GM18907 (cell line): ENCODE measurements around the gene POLDIP3.

Source experiments
- ATAC-seq: cut with Tn5 transposase; IDR thresholded peaks from one replicate; pipeline ENCODE4 v1.9.1; 2021; ENCODE audit warnings: mild to moderate bottlenecking, moderate library complexity; ENCODE audit not compliant: unreplicated experiment

POLDIP3 gene, protein sequence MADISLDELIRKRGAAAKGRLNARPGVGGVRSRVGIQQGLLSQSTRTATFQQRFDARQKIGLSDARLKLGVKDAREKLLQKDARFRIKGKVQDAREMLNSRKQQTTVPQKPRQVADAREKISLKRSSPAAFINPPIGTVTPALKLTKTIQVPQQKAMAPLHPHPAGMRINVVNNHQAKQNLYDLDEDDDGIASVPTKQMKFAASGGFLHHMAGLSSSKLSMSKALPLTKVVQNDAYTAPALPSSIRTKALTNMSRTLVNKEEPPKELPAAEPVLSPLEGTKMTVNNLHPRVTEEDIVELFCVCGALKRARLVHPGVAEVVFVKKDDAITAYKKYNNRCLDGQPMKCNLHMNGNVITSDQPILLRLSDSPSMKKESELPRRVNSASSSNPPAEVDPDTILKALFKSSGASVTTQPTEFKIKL

DNA sequence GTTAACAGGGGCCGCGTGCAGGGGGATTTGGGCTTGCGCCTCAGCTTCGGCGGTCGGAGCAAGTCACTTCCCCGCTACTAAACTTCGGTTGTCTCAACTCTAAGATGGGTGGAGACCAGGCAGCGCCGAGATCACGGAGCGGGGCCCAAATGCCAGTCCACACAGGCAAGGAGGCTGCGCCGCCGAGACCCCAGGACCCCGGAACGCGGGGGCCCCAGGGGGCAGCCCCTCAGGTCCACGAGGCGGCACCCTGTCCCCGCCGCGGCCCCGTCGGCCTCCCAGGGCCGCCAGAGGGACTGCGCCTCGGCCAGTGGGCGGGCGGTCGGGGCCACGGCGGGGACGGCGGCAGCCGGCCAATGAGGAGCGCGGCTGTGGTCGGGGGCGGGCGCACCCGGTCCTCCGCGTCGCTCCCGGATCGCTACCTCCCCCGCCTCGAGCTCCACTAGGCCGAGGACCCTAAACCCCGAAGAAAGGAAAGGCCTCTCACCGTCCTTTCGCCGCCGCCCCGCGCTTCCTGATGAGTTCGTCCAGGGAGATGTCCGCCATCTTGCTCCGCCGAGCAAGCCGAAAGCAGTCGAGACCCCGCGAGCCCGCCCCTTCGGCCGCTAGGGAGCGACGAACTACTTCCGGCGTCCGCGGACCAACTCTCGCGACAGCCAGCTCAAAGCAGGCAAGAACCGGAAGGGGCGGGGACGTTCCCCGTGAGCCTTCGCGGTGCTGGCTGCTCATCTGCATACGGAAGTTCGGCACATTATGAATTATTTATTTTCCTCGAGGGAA is at the start of gene POLDIP3:
POLDIP3 (minus strand) TSS at position 572 of the 780 bp plus-strand sequence; CDS start at position 546, 26 bp downstream.
- ATAC-seq: peak; percentile 73

- peak; percentile 42 for ATAC-seq
Measured at GRCh38 chr22:42661985-42662831, 47.5 kb upstream of the POLDIP3 start.

DNA sequence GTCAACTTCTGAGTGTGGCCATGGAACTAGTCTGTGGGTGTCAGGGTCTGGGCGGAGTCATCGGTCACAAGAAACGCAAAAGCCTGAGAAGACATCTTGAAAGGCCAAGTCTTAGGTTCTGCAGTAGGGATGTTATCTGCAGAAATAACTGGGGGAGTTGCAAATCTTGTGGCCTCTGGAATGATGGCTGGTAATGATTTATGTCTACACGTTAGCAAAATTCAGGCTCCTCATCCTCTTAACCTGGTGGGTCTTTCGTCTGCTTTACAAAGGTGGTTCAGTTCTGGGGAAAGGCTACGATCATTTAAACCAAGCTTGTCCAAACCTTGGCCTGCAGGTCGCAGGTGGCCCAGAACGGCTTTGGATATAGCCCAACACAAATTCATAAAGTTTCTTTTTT is 41.9 kb upstream of the POLDIP3 start:
- no peak for ATAC-seq

- peak; percentile 64 for ATAC-seq
Measured at GRCh38 chr22:42655693-42656092, 41.0 kb upstream of the POLDIP3 start.

GRCh38 chr22:42654436-42655073 is 39.9 kb upstream of the POLDIP3 start:
- no peak for ATAC-seq

DNA sequence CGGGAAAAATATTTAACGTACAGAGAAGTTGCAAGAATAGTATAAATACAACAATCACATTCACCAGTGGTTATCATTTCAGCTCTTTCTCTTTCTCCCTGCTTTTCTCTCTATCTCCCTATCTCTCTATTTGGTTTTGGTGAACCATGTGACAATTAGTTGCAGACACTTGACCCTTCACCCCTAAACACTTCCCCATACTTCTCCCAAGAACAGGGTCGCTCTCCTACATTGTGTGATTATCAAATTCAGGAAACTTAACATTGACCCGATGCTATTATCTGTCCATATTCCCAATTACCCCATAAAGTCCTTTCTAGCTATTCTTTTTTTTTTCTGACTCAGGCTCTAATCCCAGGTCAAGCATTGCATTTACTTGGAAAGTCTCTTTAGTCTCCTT is 39.3 kb upstream of the POLDIP3 start:
- ATAC-seq: no peak

GRCh38 chr22:42651134-42651533 is 36.5 kb upstream of the POLDIP3 start:
- no peak for ATAC-seq

DNA sequence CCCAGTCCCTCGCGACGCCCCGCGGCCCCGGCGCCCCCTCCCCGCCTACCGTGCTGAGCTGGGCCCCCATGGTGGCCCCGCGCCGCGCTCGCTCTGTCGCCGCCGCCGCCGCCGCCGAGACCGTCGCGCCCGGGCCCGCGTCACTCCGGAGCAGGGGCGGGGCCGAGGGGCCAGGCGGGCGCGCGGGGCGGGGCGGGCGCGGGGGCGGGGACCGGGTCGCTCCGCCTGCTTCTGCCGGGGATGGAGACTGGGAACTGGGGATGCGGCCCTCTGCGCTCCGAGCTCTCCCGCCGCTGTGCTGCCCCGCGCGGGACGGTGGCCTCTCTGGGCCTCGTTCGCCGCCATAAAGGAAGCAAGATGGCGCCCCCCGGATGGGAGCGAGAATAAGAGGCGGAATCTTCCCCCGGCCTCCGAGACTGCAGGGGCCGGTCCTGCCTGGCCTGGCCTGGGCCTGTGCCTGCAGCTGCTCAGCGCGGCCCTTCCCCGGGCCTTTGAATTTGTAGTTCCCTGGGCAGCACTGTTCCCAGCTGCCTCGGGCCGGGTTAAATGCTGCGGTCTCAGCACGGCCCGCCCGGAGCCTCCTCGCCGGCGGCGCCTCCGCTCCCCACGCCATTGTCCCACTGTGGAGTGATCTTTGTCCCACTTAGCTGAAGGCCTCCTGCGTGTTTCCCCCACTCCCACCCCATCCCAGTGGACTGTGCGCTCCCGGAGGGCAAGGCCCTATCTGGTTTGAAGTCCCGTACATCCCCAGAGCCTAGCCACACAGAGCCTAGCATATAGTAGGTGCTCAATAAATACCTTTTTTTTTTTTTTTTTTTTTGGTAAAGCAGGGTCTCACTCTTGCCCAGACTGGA is 34.8 kb upstream of the POLDIP3 start, which contains the start of gene CYB5R3:
CYB5R3 (minus strand) TSS at position 147 of the 854 bp plus-strand sequence; CDS start at position 70, 77 bp downstream.
- peak; percentile 66 for ATAC-seq

DNA sequence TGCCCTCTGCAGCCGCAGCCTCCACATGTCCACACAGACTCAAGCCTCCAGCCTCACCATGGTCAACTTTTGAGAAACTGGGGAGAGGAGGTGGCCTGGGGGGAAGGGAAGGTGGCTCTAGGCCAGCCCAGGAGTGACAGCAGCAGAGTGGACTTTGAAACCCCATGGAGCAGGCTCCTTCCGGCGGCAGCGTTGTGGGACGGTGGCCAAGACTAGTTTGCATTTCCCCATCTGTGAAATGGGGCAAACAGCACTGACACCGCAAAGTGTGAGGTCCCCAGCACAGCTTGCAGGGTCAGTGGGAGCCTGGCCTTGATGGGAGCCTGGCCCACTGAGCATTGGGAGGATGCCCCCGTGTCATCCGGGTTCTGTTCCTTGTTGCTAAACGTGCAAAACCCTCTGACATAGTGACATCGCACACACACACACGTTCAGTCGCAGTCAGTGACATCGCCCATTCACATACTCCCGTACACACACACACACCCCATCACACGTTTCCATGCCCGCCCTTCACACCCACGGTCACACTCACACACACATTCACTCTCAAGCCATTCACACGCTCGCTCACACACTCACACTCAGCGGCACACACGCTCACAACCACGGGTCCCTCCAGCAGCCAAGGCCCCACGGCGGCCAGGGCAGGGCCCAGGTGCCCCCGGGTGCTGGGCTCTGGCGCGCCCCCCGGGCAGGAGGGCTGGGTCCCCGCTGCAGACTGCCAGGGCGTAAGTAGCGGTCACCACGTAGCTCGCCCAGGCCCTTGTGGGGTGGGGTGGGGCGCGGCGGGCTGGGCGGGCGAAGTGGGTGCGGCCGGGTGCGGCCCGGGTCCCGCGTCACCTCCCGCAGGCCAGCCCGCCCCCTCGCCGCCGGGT is 33.9 kb upstream of the POLDIP3 start:
- peak; percentile 42 for ATAC-seq

- ATAC-seq: no peak
Measured at GRCh38 chr22:42648017-42648367, 33.3 kb upstream of the POLDIP3 start.

DNA sequence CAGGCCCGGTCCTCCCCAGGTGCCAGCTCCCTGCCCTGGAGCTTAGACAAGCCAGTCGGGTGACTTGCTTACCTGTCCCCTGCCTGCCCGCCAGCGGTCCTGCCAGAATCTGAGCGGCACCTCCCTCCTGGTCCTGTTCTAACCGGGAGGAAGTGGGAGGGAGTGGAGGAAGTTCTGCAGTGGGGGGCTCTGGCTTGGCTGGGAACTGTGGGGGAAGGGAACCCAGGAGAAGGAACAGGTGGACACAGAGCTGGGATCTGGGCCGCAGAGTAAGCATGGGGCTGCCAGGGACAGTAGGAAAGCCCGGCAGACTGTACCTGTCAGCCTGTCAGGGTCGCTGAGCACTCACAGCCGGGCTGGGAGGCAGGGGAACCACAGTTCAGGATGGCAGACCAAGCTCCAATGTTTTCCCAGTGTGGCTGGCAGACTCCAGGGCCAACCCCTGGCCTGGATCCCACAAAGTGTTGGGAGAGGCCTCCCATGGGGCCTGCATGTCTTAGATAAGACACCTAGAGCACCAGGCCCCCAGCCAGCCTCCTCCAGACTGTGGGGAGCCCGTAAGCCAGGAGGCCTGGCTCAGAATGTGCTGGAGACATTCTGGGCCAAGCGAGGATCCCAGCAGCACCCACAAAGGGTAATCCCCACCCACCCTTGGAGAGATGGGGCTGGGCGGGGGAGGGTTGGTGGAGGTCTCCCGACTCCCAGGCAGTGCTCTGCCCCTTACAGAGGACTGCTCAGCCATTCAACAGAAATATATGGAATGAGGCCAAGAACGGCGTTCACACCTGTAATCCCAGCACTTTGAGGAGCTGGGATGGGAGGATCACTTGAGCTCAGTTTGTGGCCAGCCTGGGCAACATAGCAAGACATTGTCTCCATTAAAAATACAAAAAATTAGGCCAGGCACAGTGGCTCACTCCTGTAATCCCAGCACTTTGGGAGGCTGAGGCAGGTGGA is 32.2 kb upstream of the POLDIP3 start:
- ATAC-seq: no peak

DNA sequence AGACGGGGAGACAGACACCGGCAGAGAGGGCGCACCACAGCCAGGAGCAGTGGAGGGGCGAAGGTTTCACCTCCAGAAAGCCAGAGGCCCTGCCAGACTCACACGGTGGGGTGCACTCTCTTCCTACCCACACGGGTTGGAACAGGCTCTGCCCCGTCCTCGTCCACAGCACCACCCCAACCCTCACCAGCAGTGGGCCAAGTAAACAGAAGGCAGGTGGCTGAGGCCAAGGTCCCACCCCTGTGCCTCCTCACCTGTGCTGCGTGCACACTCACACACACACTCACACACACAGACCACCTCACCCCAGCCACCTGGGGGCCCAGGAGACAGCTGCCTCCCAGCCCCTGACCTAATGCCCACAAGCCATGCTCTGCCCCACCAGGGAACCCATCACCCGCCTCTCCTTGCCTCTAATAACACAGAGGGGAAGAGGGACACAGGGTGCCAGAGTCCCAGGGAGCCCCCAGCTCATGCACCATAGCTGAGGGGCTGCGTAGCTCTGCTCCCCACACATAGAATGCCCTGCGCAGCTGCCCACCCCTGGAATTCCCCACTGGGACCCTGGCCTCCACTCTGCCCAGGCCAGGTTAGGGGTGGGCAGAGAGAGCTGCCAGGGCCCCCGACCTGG is 31.4 kb upstream of the POLDIP3 start:
- no peak for ATAC-seq

DNA sequence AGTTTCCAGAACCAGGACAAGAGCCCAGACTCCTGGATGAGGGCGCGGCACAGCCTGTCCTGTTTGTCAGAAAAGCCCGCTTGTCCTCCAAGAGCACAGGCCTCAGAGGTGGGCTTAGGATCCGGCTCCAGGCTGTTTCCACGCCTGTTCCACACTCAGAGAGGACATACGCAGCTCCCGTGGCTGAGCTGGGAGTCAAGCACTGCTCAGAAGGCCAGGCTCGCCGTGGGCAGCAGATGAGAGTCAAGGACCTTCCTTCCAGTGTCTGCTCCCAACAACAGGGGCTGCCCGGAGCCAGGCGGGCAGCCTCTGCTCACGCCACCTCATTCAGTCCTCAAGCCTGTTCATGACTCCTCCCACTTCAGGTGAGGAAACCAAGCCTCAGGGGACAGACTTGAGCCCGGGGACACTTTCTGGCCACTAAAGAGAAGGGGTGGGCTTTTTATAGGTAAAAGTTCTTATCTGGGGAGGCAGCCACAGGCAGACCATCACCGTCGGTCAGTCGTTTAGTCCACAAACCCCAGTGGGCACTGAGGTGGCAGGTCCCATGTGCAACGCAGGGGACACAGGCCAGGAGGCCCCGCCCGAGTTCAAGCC is 30.8 kb upstream of the POLDIP3 start:
- no peak for ATAC-seq

- ATAC-seq: no peak
Measured at GRCh38 chr22:42644422-42645340, 30.0 kb upstream of the POLDIP3 start.

- ATAC-seq: no peak
Measured at GRCh38 chr22:42643634-42644421, 29.1 kb upstream of the POLDIP3 start.
